Epithelial cell of esophagus (primary cell): ENCODE data around the gene C19orf25.

Experiments
- DNase-seq: peaks from one replicate; pipeline ENCODE4 v3.0.0; 2010; ENCODE audit warnings: low read depth
- H3K4me3 ChIP-seq: 2 replicates; pipeline ENCODE4 v1.5.1; 2011; ENCODE audit warnings: mild to moderate bottlenecking, low read length, control low read depth
- CTCF ChIP-seq: IDR thresholded peaks from 2 replicates; pipeline ENCODE4 v1.5.1; 2011; ENCODE audit warnings: low read depth, mild to moderate bottlenecking, low read length, control low read depth, inconsistent platforms; ENCODE audit not compliant: insufficient read depth; ENCODE audit errors: missing control alignments

Gene C19orf25

GRCh38 chr19:1507192-1507660 is 28.2 kb upstream of the C19orf25 start:
- no peak for TF ChIP-seq CTCF
- peak overlapping the region; percentile 50 for H3K4me3 ChIP-seq
- no peak for DNase-seq

- DNase-seq = no peak
- TF ChIP-seq CTCF = no peak
- no peak overlapping the region for H3K4me3 ChIP-seq
Measured at GRCh38 chr19:1505991-1506881, 27.2 kb upstream of the C19orf25 start.

- no peak for DNase-seq
- H3K4me3 ChIP-seq = no peak overlapping the region
- TF ChIP-seq CTCF = no peak
Measured at GRCh38 chr19:1505012-1505411, 26.0 kb upstream of the C19orf25 start.

GRCh38 chr19:1503925-1504773 is 25.1 kb upstream of the C19orf25 start:
- no peak for DNase-seq
- H3K4me3 ChIP-seq = no peak overlapping the region
- TF ChIP-seq CTCF = no peak

- DNase-seq = peak; percentile 38
- TF ChIP-seq CTCF = peak; percentile 62
- peak overlapping the region; percentile 33 for H3K4me3 ChIP-seq
Measured at GRCh38 chr19:1503089-1503924, 24.3 kb upstream of the C19orf25 start.

- no peak for DNase-seq
- no peak for TF ChIP-seq CTCF
- peak overlapping the region; percentile 33 for H3K4me3 ChIP-seq
Measured at GRCh38 chr19:1502433-1503088, 23.5 kb upstream of the C19orf25 start.
